Upper lobe of right lung (tissue), 1 donor: Measurements from ENCODE around the gene ZNF467. TPM values are rescaled to one million over a fixed set of nuclear protein-coding genes. Genes with fewer than 3 reads are reported as not detected.

Source experiments
- ATAC-seq: fragments of 200-7000 bp; cut with Tn5 transposase; one replicate; pipeline ENCODE4 v1.9.1; 2020; ENCODE audit warnings: mild to moderate bottlenecking, moderate library complexity
- DNase-seq: peaks from one replicate; pipeline ENCODE4 v3.0.0-alpha.2; 2020
- H3K27ac ChIP-seq: fragments of 200-600 bp; one replicate; pipeline ENCODE4 v1.8.0; 2022
- H3K27me3 ChIP-seq: fragments of 200-600 bp; one replicate; pipeline ENCODE4 v1.8.0; 2022; ENCODE audit warnings: mild to moderate bottlenecking
- H3K36me3 ChIP-seq: fragments of 200-600 bp; one replicate; pipeline ENCODE4 v1.8.0; 2022
- H3K4me1 ChIP-seq: fragments of 200-600 bp; one replicate; pipeline ENCODE4 v1.8.0; 2022
- H3K4me3 ChIP-seq: fragments of 200-600 bp; one replicate; pipeline ENCODE4 v1.8.0; 2022; ENCODE audit warnings: mild to moderate bottlenecking
- H3K9me3 ChIP-seq: fragments of 200-600 bp; one replicate; pipeline ENCODE4 v1.8.0; 2022
- intact Hi-C: fragments of 100-400 bp; cut with DNase I; formaldehyde crosslinking; loops from one replicate; pipeline ENCODE4 v1.11.0; 2022
- total RNA-seq: library from RNA; stranded (reverse); fragmentation: NEBNext Ultra II Directional; extraction: Animal tissue kit (Norgen Biotek cat#: 25700); gene quantifications from one replicate; pipeline ENCODE4 v1.2.1, GENCODE V29; 2021
- TF ChIP-seq, protein P1 (sequence below): fragments of 200-600 bp; IDR thresholded peaks from one replicate; pipeline ENCODE4 v1.8.0; 2022; ENCODE audit warnings: antibody characterized with exemption
- donor health status: DM: no; HTN: yes; CAD: no; lungs with severe emphysema.

ZNF467 gene
- total RNA-seq, 1 donor from 2014 or later = 35.3 TPM

DNA sequence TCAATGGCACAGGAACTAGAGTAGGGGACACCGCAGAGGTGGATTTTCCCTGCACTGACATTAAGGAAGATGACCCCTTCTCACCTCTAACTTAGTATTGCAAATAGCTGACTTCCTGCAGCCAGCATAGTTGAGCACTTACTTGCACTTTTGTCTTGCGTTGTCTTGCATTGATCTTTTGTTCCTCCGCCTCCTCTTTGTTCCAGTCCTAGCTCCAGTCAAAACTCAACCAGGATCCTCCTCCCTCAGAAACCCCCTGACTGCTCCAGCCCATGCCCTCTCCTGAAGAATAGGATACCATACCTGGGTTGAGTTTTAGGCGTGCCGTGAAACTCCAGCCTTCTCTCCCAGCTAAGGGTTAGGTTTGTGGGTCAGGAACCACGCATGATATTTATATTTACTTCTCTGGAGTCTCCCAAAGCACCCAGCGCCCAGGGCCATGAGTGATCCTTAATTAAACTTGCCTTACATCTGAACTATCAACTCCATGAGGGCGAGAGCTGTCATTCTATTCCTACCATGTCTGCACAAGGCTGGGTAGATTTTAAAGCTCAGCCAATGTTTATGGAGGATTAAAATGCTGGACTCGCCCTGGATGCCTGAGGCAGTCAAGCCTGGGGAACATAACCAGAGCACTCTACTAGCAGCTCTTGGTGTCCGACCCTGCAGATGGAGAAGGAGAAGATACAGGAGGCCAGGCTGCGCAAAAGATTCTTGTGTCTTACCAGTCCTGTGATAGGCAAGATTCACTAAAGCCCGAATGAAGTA, 14.1 kb downstream of the ZNF467 start:
- Histone ChIP-seq H3K27ac (no peak overlapping the region), H3K4me1 (no peaks in the 10 kb centered on the region), H3K9me3 (no peaks in the 10 kb centered on the region), H3K36me3 (no peaks in the 10 kb centered on the region), H3K4me3 (no peak overlapping the region), H3K27me3 (no peaks in the 10 kb centered on the region)
- TF ChIP-seq, protein P1, sequence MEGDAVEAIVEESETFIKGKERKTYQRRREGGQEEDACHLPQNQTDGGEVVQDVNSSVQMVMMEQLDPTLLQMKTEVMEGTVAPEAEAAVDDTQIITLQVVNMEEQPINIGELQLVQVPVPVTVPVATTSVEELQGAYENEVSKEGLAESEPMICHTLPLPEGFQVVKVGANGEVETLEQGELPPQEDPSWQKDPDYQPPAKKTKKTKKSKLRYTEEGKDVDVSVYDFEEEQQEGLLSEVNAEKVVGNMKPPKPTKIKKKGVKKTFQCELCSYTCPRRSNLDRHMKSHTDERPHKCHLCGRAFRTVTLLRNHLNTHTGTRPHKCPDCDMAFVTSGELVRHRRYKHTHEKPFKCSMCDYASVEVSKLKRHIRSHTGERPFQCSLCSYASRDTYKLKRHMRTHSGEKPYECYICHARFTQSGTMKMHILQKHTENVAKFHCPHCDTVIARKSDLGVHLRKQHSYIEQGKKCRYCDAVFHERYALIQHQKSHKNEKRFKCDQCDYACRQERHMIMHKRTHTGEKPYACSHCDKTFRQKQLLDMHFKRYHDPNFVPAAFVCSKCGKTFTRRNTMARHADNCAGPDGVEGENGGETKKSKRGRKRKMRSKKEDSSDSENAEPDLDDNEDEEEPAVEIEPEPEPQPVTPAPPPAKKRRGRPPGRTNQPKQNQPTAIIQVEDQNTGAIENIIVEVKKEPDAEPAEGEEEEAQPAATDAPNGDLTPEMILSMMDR = no peak
- DNase-seq (no peak), ATAC-seq (no peak)
- intact Hi-C loops = no loop called here

DNA sequence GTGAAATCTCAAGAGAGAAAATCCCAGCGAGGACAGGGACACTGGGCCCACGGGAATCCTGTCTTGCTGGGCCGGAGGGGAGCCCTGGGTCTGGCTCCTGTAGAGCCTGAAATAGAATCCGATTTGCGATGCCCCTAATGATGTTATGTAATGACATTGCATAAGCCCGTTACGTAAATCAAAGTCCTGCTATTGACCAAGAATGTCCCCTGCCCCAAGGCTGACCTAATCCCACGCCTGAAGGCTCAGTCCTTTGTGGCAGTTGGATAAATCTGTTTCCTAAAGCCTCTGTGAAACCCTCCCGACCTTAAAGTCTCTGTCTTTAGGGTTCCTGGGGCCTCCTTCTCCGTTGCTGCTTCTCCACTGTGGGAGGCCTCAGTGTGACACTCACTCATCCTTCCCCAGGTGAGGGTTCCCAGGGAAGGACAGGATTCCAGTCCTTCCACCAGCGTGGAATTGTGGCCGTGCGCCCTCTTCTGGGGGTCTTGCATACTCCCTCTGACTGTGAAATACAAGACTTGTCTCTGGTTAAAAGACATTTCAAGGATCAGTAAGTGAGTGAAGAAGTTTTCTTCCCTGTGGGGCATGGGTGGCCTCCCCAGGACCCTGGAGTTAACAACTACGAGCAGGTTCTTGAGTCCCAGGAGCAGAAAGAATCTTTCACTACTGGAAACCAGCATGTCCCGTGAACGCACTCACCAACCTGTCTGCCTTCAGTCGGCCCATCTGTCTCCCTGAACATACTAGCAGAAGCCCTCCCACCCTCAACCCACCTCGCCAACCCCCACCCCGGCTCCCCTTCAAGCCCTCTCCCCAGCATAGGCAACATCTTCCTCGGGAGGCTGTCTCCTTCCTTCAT, 19.8 kb downstream of the ZNF467 start:
- TF ChIP-seq, protein P1 = peak; percentile 53
- Histone ChIP-seq H3K36me3 (no peaks in the 10 kb centered on the region), H3K27me3 (no peaks in the 10 kb centered on the region), H3K4me3 (no peak overlapping the region), H3K4me1 (peaks cover 8% of the 10 kb centered on the region), H3K27ac (no peak overlapping the region), H3K9me3 (no peaks in the 10 kb centered on the region)
- intact Hi-C loops = no loop called here
- DNase-seq (no peak), ATAC-seq (peak; percentile 50)

DNA sequence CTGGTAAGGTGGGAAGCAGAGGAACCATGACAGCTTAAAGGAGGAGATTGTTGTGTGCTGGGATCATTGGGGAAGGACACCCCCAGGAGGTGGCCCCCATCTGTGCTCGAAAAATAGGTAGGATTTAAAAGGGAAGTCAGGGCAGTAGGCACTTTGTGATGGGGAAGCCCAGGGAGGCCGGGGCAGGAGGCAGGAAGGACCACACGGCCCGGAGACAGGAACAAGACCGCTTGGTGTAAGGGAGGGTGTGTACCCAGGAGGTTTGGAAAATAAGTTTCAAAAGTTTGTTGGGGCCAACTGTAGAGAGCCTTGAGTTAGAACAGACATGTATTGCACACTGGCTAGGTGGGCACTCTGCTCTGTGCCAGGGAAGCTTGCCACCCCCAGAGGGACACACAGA, 20.7 kb downstream of the ZNF467 start:
- Histone ChIP-seq H3K4me1 (peaks cover 8% of the 10 kb centered on the region), H3K9me3 (no peaks in the 10 kb centered on the region), H3K27ac (no peak overlapping the region), H3K36me3 (no peaks in the 10 kb centered on the region), H3K27me3 (no peaks in the 10 kb centered on the region), H3K4me3 (no peak overlapping the region)
- TF ChIP-seq, protein P1 = no peak
- DNase-seq (no peak), ATAC-seq (no peak)
- intact Hi-C loops = no loop called here

DNA sequence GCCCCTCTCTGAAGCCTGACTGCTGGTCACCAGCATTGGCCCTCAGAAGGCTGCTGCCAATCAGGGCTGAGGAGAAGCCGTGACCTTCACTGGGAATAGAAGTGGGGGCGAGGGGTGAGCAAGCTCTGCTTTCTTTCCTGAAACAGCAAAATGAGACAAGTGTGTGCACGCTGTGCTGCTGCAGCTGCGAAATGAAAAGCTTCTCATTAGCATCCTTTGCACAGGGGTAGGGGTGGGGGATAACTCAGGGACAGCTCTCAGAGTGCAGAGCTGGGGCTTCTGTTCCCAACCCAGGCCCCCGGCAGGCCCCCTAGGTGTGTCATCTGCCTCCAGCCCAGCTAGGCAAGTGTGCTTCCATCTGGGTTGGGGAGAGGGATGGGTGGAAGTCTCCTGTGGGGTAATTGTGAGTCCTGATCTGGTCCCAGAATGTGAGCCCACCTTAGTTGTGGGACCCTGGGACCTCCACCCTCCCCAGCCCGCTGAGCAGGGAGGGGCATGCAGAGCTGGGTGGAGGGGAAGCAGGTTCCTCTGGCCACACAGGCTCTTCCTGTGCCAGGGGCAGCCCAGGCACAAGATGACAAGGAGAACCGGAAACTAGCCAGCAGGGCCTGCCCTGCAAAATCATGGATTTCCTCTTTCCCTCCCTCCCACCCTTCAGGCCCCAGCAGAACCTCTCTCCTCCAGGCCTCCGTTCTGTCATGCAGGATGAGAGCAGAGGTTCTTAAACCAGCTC, 22.2 kb downstream of the ZNF467 start:
- intact Hi-C loops = no loop called here
- Histone ChIP-seq H3K4me3 (no peak overlapping the region), H3K36me3 (no peaks in the 10 kb centered on the region), H3K4me1 (peaks cover 8% of the 10 kb centered on the region), H3K27me3 (no peaks in the 10 kb centered on the region), H3K9me3 (no peaks in the 10 kb centered on the region), H3K27ac (no peak overlapping the region)
- TF ChIP-seq, protein P1 = no peak
- ATAC-seq = peak; percentile 22
- no peak for DNase-seq

DNA sequence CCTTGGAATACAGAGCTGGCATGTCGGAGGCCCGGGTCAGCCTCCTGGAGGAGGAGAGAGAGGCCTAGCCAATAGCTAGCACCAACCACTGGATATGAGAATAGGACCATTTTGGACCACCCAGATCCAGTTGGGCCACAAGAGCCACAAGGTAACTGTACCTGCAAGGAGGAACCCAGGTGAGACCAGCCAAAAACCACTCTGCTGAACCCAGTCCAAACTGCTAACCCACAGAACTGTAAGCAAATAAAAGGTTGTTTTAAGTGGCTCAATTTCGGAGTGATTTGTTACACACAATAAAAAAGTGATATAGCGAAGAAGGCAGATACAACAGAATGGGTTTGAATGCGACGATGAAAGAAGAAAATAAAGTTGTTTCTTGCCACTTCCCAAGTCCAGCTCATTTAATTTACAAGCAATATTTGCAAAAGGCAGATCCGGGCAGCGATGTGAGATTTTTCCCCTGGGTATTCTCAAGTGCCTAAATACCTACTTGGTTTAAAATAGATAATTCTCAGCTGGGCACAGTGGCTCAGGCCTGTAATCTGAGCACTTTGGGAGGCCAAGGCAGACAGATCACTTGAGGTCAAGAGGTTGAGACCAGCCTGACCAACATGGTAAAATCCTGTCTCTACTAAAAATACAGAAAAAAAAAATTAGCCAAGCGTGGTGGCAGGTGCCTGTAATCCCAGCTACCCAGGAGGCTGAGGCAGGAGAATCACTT, 23.1 kb downstream of the ZNF467 start:
- DNase-seq (no peak), ATAC-seq (no peak)
- Histone ChIP-seq H3K36me3 (no peaks in the 10 kb centered on the region), H3K9me3 (no peaks in the 10 kb centered on the region), H3K4me3 (no peak overlapping the region), H3K27ac (no peak overlapping the region), H3K4me1 (peaks cover 8% of the 10 kb centered on the region), H3K27me3 (no peaks in the 10 kb centered on the region)
- TF ChIP-seq, protein P1 = no peak
- intact Hi-C loops = no loop called here
